GM18498 (cell line): ENCODE data around the gene NALCN.

Experiments used
- ATAC-seq: cut with Tn5 transposase; IDR thresholded peaks from one replicate; pipeline ENCODE4 v1.9.1; 2021; ENCODE audit warnings: mild to moderate bottlenecking, moderate library complexity; ENCODE audit not compliant: unreplicated experiment

NALCN gene

GRCh38 chr13:101416181-101417042 is at the start of gene NALCN:
Gene NALCN (minus strand): TSS chr13:101416508. CDS start chr13:101399126, 17,382 bp downstream.
- ATAC-seq = peak; percentile 50

GRCh38 chr13:101465877-101466276 is 49.6 kb upstream of the NALCN start:
- ATAC-seq = no peak

GRCh38 chr13:101457176-101457575 is 40.9 kb upstream of the NALCN start:
- ATAC-seq = no peak

- no peak for ATAC-seq
These were observed 39.6 kb upstream of the NALCN start for GRCh38 chr13:101455863-101456262.

GRCh38 chr13:101454767-101455166 is 38.5 kb upstream of the NALCN start:
- no peak for ATAC-seq

- ATAC-seq = peak; percentile 27
These were observed 37.5 kb upstream of the NALCN start for GRCh38 chr13:101453784-101454201.

GRCh38 chr13:101452519-101453485 is 36.5 kb upstream of the NALCN start, which contains the start of gene ITGBL1:
Gene ITGBL1 (plus strand): TSS chr13:101452675. CDS start chr13:101452834, 159 bp downstream.
- peak; percentile 93 for ATAC-seq

- no peak for ATAC-seq
These were observed 35.3 kb upstream of the NALCN start for GRCh38 chr13:101451641-101452040.

GRCh38 chr13:101450749-101451130 is 34.4 kb upstream of the NALCN start:
- no peak for ATAC-seq

- ATAC-seq = no peak
These were observed 33.8 kb upstream of the NALCN start for GRCh38 chr13:101449790-101450748.

GRCh38 chr13:101447852-101448251 is 31.5 kb upstream of the NALCN start:
- ATAC-seq = no peak

GRCh38 chr13:101434486-101434885 is 18.2 kb upstream of the NALCN start:
- no peak for ATAC-seq

GRCh38 chr13:101433895-101434294 is 17.6 kb upstream of the NALCN start:
- ATAC-seq = no peak

GRCh38 chr13:101429733-101430132 is 13.4 kb upstream of the NALCN start:
- no peak for ATAC-seq

GRCh38 chr13:101425623-101426022 is 9.3 kb upstream of the NALCN start:
- ATAC-seq = no peak

- no peak for ATAC-seq
These were observed 8.8 kb upstream of the NALCN start for GRCh38 chr13:101425156-101425471.

- no peak for ATAC-seq
These were observed 8.3 kb upstream of the NALCN start for GRCh38 chr13:101424381-101425155.

- ATAC-seq = no peak
These were observed 7.6 kb upstream of the NALCN start for GRCh38 chr13:101423872-101424271.

- no peak for ATAC-seq
These were observed 1.2 kb upstream of the NALCN start for GRCh38 chr13:101417501-101417900.

GRCh38 chr13:101417043-101417406 is 717 bp upstream of the NALCN start:
- ATAC-seq = no peak
